Tibial artery (tissue), 4 donors: ENCODE measurements around the gene HES3.

Experiments used
- DNase-seq, 2 donors: peaks; one replicate each; pipeline ENCODE4 v3.0.0-alpha.2; 2019
- H3K27ac ChIP-seq, 2 donors: fragments of 200-600 bp; sonication (generic) in 1 of 2; 1 replicate in 1 of 2; 2 replicates in 1 of 2; pipeline ENCODE4 v1.5.1; 2018 to 2019; ENCODE audit warnings: mild to moderate bottlenecking in 1 of 2
- H3K27me3 ChIP-seq, 2 donors: fragments of 200-600 bp; sonication (generic) in 1 of 2; one replicate each; pipeline versions ENCODE4 v1.5.1 to v1.6.0; 2016 to 2019
- H3K36me3 ChIP-seq, 3 donors: fragments of 200-600 bp; sonication (generic) in 2 of 3; one replicate each; pipeline ENCODE4 v1.5.1; 2016 to 2019; ENCODE audit warnings: mild to moderate bottlenecking in 2 of 3
- H3K4me1 ChIP-seq, 4 donors: fragments of 200-600 bp; sonication (generic) in 2 of 4; 1 replicate in 3 of 4; 2 replicates in 1 of 4; pipeline ENCODE4 v1.5.1; 2016 to 2019
- H3K4me3 ChIP-seq, 2 donors: fragments of 200-600 bp; sonication (generic) in 1 of 2; 1 replicate in 1 of 2; 2 replicates in 1 of 2; pipeline ENCODE4 v1.5.1; 2018 to 2019; ENCODE audit warnings: mild to moderate bottlenecking in 2 of 2
- H3K9me3 ChIP-seq, 3 donors: fragments of 200-600 bp; sonication (generic) in 1 of 3; one replicate each; pipeline ENCODE4 v1.5.1; 2016 to 2019
- intact Hi-C: fragments of 100-400 bp; cut with DNase I; formaldehyde crosslinking; loops from one replicate; pipeline ENCODE4 v1.15.0; 2023; ENCODE audit warnings: low total_unique reads
- TF ChIP-seq, protein P1 (sequence below), 2 experiments: fragments of 200-600 bp in 1 of 2; fragments of 450-650 bp in 1 of 2; IDR thresholded peaks; one replicate each; pipeline ENCODE4 v1.5.1; 2017 to 2019; ENCODE audit warnings: antibody characterized with exemption in 2 of 2, mild to moderate bottlenecking in 1 of 2, moderate library complexity in 1 of 2

The HES3 gene

DNA sequence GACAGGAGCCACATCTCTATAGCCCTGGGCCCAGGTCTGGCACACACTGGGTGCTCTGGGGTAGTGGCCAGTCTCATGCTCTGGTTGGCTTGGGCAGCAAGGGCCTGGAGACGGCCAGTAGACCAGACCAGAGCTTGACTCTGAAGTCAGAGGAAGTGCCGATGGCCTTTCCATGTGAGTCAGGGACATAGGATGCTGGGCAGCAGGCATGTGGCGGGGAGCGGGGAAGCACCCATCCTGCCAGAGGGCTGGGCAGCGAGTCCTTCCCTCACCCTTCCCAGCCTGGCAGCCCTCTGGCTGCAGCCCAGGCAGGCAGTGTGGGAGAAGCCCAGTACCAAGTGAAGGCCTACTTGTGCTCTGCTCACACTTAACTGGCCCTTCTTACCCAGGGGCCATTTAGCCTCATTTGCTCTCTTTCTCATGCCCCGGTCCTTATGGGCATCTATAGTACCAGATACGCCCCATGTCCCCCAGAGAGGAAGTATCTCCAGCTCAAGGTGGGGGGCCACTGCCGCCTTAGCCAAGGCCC lies 13.6 kb downstream of the HES3 start:
- intact Hi-C loops = no loop called here
- H3K9me3 ChIP-seq = no peaks in the 10 kb centered on the region
- peaks cover 0 to 70% of the 10 kb centered on the region in 2 donors for H3K27me3 ChIP-seq
- TF ChIP-seq, protein P1, sequence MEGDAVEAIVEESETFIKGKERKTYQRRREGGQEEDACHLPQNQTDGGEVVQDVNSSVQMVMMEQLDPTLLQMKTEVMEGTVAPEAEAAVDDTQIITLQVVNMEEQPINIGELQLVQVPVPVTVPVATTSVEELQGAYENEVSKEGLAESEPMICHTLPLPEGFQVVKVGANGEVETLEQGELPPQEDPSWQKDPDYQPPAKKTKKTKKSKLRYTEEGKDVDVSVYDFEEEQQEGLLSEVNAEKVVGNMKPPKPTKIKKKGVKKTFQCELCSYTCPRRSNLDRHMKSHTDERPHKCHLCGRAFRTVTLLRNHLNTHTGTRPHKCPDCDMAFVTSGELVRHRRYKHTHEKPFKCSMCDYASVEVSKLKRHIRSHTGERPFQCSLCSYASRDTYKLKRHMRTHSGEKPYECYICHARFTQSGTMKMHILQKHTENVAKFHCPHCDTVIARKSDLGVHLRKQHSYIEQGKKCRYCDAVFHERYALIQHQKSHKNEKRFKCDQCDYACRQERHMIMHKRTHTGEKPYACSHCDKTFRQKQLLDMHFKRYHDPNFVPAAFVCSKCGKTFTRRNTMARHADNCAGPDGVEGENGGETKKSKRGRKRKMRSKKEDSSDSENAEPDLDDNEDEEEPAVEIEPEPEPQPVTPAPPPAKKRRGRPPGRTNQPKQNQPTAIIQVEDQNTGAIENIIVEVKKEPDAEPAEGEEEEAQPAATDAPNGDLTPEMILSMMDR (IDR thresholded peaks at IDR 0.05) = no peak
- no peak overlapping the region for H3K4me3 ChIP-seq
- no peak for DNase-seq
- peaks cover 0 to 25% (median 14%) of the 10 kb centered on the region in 4 donors for H3K4me1 ChIP-seq
- H3K27ac ChIP-seq = no peak overlapping the region
- H3K36me3 ChIP-seq = peaks cover 0 to 5% (median 0%) of the 10 kb centered on the region in 3 donors

DNA sequence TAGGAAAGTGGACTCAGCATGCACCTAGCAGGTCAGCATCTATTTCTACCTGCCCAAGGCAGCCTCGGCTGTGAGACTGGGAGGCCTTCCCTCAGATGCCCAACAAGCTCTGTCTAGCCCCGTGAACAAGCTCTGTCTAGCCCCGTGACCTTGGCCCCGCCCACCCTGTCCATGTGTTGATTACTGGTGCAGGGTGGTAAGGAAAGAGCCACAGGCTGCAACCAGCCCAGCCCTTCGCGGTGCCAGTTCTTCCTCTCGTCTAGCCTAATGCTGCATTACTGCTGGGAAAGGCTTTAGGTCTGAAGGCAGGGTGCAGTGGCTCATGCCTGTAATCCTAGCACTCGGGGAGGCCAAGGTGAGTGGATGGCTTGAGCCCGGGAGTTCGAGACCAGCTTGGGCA lies 14.7 kb downstream of the HES3 start:
- H3K36me3 ChIP-seq = peaks cover 0 to 5% (median 0%) of the 10 kb centered on the region in 3 donors
- TF ChIP-seq, protein P1 (IDR thresholded peaks at IDR 0.05) = no peak
- H3K4me1 ChIP-seq = peaks cover 0 to 28% (median 14%) of the 10 kb centered on the region in 4 donors
- no peak overlapping the region for H3K4me3 ChIP-seq
- intact Hi-C loops = no loop called here
- H3K27ac ChIP-seq = no peak overlapping the region
- no peaks in the 10 kb centered on the region for H3K9me3 ChIP-seq
- DNase-seq = no peak
- peaks cover 0 to 71% of the 10 kb centered on the region in 2 donors for H3K27me3 ChIP-seq

DNA sequence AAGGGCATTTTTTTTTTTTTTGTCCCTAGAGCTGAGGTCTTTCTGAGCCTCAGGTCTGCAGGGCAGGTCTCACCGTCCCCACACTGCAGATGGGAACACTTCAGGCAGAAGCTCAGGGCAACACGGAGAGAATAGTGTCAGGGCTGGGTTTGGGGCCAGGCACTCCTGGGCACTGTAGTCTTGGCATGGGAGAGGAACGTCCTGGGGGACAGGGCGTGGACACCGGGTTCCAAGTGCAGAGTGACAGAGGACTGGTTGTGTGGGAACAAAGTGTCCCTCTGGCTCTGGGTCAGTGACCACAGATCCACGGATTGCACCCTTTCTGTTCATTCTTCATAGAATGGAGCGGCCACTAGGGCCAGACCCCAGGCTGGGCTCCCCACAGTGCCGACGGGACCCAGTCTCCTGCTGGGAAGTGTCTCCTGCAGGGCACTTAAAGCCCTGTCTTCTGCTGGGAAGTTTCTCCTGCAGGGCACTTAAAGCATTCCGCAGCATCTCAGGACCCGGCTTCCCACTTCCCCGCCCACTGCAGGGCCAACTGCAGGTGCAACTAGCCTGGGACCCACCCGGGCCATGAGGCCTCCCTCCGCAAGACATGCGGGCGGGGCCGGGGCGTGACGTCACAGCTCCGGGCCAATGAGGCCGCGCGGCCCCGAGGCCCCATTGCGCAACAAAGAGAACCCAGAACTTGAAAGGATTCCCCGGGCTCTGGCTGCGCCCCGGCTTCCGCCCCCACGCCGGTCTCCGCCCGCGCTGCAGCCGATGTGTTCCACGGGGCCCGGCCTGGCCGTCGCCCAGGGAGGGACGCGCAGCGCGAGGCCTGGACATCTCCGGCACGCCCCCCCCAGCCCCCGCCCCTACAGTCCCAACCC lies 15.7 kb downstream of the HES3 start:
- peaks cover 0 to 28% (median 14%) of the 10 kb centered on the region in 4 donors for H3K4me1 ChIP-seq
- peak overlapping the region; percentile 41 to 45 for H3K4me3 ChIP-seq
- no peaks in the 10 kb centered on the region for H3K36me3 ChIP-seq
- peak; percentile 83 for DNase-seq
- intact Hi-C loops = no loop called here
- H3K27ac ChIP-seq = no peak overlapping the region
- TF ChIP-seq, protein P1 (IDR thresholded peaks at IDR 0.05) = no peak
- H3K27me3 ChIP-seq = peaks cover 0 to 74% of the 10 kb centered on the region in 2 donors
- no peaks in the 10 kb centered on the region for H3K9me3 ChIP-seq

DNA sequence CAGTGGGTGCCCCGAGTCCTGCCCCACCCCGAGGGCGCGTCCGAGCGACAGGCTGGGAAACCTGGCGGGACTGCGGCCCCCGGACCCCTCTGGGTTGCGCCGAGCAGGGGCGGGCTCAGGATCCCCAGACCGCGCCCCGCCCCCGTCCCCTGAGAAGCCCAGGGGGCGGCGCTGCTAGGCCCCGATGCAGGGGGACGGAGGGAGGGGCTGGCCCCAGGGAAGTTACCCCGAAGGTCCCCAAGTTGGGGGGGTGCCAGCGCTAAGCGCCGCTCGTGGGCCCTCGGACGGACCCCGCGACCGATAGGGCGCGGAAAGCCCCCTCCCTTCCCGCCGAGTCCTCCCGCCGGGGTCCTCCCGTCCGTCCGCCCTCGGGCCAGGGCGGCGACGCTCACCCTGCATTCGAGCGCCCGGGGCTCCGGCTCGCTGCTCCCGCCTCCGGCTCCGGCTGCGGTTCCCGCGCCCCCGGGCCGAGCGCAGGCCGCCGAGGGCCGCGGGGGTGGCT lies 16.5 kb downstream of the HES3 start:
- peaks cover 0 to 28% (median 14%) of the 10 kb centered on the region in 4 donors for H3K4me1 ChIP-seq
- TF ChIP-seq, protein P1 (IDR thresholded peaks at IDR 0.05) = no peak
- DNase-seq = no peak
- peaks cover 0 to 76% of the 10 kb centered on the region in 2 donors for H3K27me3 ChIP-seq
- H3K4me3 ChIP-seq = peak overlapping the region; percentile 41 to 45
- no peak overlapping the region for H3K27ac ChIP-seq
- intact Hi-C loops = no loop called here
- no peaks in the 10 kb centered on the region for H3K9me3 ChIP-seq
- no peaks in the 10 kb centered on the region for H3K36me3 ChIP-seq

DNA sequence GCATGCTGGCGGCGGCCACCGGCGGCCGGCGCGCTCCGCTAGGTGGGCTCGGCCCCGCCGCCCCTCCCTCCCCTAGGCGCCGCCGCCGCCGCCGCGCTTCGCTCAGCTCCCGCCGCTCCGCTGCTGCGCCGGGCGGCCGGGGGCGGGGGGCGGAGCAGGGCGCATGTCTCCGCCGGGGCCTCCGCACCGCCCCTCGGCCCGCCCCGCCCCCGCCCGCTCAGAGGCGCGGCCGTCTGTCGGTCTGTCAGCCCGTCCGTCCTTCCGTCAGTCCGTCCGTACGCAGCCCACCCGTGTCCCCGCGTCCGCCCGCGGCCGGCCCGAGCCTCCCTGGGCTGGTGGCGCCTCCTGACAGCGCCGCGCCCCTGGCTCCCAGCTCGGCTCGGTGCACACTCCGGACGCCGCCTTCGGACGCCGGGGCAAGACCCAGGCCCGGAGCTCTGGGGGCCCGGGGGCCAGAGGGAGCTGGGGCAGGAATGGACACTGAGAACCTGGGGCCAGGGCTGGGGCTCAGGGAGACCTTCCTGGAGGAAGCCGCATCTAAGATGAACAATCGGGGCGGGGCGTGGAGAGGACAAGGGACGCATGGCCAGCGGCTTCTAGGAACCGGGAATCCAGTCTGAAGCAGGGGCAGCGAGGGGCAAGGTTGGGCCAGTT lies 17.1 kb downstream of the HES3 start, which contains the start of gene GPR153:
TSS of gene GPR153 (minus strand) at position 138 of the 654 bp plus-strand sequence. CDS start 6,193 bp downstream, outside the sequence.
- H3K4me3 ChIP-seq = peak within 1 kb of the TSS; percentile 41 to 45
- no peaks in the 10 kb centered on the region for H3K9me3 ChIP-seq
- H3K4me1 ChIP-seq = peaks cover 0 to 28% (median 14%) of the 10 kb centered on the region in 4 donors
- peak within 1 kb of the TSS in 1 of 2 donors; percentile 38 for H3K27ac ChIP-seq
- no peaks in the 10 kb centered on the region for H3K36me3 ChIP-seq
- TF ChIP-seq, protein P1 (IDR thresholded peaks at IDR 0.05) = no peak
- DNase-seq = no peak
- intact Hi-C loops = no loop called here
- peaks cover 0 to 76% of the 10 kb centered on the region in 2 donors for H3K27me3 ChIP-seq
